Activated naive CD8-positive, alpha-beta T cell treated with anti-CD3 and anti-CD28 coated beads for 36 hours (primary cell): ENCODE results near the gene GALNT14. TPM values are rescaled to one million over a fixed set of nuclear protein-coding genes. Genes with fewer than 3 reads are reported as not detected.
"Not testable (repeated sequence)": the region's sequence is repeated elsewhere in the genome, so short reads cannot be mapped to it uniquely, and the experiment has no call there.

Source experiments
- DNase-seq: peaks from one replicate; pipeline ENCODE4 v3.0.0; 2021
- H3K27ac Mint-ChIP-seq: one replicate; pipeline ENCODE4 v1.8.0; 2022; ENCODE audit warnings: mild to moderate bottlenecking, moderate library complexity, mixed read lengths
- H3K27me3 Mint-ChIP-seq: one replicate; pipeline ENCODE4 v1.8.0; 2022; ENCODE audit warnings: mild to moderate bottlenecking, mixed read lengths
- H3K36me3 Mint-ChIP-seq: one replicate; pipeline ENCODE4 v1.8.0; 2021; ENCODE audit warnings: mild to moderate bottlenecking, mixed read lengths
- H3K4me1 Mint-ChIP-seq: one replicate; pipeline ENCODE4 v1.8.0; 2021; ENCODE audit warnings: mixed read lengths
- H3K4me3 Mint-ChIP-seq: one replicate; pipeline ENCODE4 v1.8.0; 2022; ENCODE audit warnings: mild to moderate bottlenecking, moderate library complexity, mixed read lengths
- H3K9me3 Mint-ChIP-seq: one replicate; pipeline ENCODE4 v1.8.0; 2022; ENCODE audit warnings: mixed read lengths
- total RNA-seq, 2 experiments: library from RNA; stranded (reverse); gene quantifications; one replicate each; pipeline ENCODE4 v1.2.3, GENCODE V29; 2021

Gene GALNT14
- total RNA-seq, 2 experiments from 2014 or later = 2.1 to 2.5 TPM

DNA sequence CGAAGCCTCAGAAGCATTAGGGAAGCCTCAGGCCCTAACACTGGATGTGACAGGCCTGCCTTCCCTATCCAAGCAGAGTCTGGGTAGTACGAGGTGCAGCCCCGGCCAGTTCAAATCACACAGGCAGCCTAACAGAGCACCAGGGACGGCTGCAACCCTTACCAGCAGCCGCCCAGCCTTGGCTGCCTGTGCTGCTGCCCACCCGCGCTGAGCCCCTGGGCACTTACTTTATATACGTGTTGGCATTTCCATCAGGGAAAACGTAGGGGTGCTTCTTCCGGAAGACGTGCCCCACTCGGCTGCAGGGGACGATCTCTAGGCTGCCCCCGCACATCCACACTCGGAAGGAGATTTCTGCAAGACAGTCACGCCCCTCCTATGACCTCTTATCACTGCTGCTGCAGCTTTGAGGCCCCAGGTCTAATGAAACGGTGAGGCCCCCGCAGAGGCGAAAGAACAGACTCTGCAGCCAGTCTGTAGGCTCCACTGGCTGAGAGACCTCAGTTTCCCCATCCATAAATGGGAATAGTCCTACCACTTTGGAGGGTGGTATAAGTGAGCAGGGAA, 206.3 kb downstream of the GALNT14 start:
- H3K36me3 Mint-ChIP-seq = no peaks in the 10 kb centered on the region
- no peak overlapping the region for H3K4me3 Mint-ChIP-seq
- no peak for DNase-seq
- H3K27ac Mint-ChIP-seq = no peak overlapping the region
- peaks cover 9% of the 10 kb centered on the region for H3K4me1 Mint-ChIP-seq
- H3K9me3 Mint-ChIP-seq = no peaks in the 10 kb centered on the region
- H3K27me3 Mint-ChIP-seq = no peaks in the 10 kb centered on the region

DNA sequence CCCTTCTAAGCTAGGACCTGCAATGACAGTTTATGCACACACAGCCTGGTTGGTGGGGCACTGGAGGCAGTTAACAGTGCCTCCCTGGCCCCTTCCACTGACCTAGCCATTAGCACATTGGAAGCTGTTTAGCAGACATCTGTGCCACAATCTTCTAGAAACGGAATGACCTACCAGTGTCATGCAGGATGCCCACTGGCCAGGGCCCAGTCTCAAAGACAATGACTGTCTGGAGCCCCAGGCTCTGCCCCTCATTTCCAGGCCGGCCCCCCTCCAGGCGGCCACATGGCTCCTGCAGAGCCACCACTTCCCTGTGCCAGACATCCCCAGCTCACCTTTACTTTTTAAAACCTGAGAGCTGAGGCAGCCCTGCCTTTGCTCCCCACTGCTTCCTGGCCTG, 207.5 kb downstream of the GALNT14 start:
- DNase-seq = no peak
- no peak overlapping the region for H3K27ac Mint-ChIP-seq
- no peaks in the 10 kb centered on the region for H3K9me3 Mint-ChIP-seq
- no peaks in the 10 kb centered on the region for H3K27me3 Mint-ChIP-seq
- no peaks in the 10 kb centered on the region for H3K36me3 Mint-ChIP-seq
- peaks cover 9% of the 10 kb centered on the region for H3K4me1 Mint-ChIP-seq
- no peak overlapping the region for H3K4me3 Mint-ChIP-seq

DNA sequence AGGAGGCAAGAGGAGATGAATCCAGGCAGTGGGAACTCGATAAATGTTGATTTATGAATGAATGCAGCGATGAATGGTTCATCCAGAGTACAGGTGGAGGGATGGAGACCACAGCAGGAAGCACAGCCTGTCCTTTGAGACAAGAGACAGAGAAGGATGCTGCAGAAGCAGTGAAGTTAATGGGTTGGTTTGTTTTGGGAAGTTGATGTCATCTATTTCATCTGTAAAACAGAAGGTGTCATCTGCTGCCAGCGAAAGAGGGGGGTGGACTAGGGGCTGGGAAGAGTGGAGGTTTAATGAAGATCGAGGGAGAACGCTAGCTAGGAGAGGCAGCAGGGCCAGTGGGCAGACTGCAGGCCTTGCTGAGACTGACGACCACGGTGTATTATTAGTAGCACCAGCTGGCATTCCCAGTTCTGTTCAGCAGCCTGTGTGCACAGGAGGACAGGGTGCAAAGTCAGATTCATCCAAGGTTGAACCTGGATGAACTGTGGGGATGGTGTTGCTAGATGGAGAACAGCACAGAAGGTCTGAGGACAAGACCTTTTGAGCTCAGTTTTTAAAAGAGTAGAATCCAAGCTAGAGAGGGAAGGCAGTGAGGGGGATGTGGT, 210.7 kb downstream of the GALNT14 start:
- DNase-seq = no peak
- Mint-ChIP-seq H3K4me3 (no peak overlapping the region), H3K4me1 (peaks cover under 1% of the 10 kb centered on the region), H3K27ac (no peak overlapping the region), H3K9me3 (no peaks in the 10 kb centered on the region), H3K36me3 (no peaks in the 10 kb centered on the region), H3K27me3 (no peaks in the 10 kb centered on the region)

DNA sequence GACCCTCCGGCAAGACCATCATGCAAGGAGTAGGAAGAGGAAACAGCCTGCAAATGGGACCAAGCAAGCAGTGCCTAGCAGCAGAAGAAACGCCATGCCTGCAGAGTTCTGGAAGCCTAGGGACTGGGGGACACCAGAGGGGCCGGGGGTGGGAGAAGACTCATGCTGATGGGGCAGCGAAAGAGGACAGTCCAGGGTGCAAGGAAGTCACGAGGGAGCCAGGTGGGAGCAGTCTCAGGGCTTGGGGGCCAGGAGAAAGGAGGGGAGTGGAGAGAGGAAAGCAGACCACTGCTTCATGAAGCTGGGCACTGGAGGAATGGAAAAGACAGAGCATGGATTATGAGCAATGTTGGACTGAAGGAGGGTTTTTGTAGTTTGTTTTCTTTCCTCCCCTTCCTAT, 211.6 kb downstream of the GALNT14 start:
- no peaks in the 10 kb centered on the region for H3K4me1 Mint-ChIP-seq
- no peaks in the 10 kb centered on the region for H3K36me3 Mint-ChIP-seq
- no peaks in the 10 kb centered on the region for H3K9me3 Mint-ChIP-seq
- H3K27ac Mint-ChIP-seq = no peak overlapping the region
- no peak for DNase-seq
- no peaks in the 10 kb centered on the region for H3K27me3 Mint-ChIP-seq
- no peak overlapping the region for H3K4me3 Mint-ChIP-seq

DNA sequence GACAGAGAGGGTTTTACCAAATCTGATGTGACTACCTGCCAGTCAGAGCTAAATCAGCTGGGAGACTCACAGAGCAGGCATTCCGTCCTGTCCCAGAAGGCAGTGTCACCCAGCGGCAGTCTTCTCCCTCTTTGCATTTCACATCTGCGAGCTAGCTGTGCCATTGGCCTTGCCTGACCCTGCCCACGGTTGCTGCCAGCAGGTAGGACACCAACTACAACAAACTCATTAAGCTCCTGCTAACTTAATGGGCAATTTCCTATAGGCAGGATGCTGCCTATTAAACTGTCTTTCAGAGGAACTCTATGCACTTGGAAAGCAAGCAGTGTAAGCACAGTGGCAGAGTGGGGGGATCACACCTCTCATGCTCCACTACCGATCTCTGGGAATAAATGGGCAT, 214.6 kb downstream of the GALNT14 start:
- no peaks in the 10 kb centered on the region for H3K36me3 Mint-ChIP-seq
- no peaks in the 10 kb centered on the region for H3K27me3 Mint-ChIP-seq
- DNase-seq = no peak
- no peak overlapping the region for H3K27ac Mint-ChIP-seq
- no peaks in the 10 kb centered on the region for H3K4me1 Mint-ChIP-seq
- H3K4me3 Mint-ChIP-seq = no peak overlapping the region
- H3K9me3 Mint-ChIP-seq = no peaks in the 10 kb centered on the region

DNA sequence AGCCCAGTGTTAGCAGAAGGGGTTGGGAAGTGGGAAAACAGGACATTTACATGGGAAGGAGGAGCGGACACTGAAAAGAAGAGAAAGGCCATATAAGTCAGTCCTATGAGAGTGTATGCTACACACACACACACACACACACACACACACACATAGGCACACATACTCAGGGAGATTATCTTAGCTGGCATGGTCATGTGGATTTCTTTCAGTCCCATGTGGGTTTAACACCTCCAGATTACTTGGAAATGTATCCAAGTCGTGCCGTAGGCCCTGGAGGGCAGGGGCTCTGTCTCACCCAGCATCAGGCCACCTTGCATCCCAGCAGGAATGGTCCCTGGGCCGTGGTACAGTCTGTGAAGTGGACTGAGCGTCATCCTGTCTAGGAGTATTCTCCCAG, 217.7 kb downstream of the GALNT14 start:
- H3K27ac Mint-ChIP-seq = no peak overlapping the region
- H3K4me3 Mint-ChIP-seq = no peak overlapping the region
- no peaks in the 10 kb centered on the region for H3K9me3 Mint-ChIP-seq
- no peaks in the 10 kb centered on the region for H3K4me1 Mint-ChIP-seq
- no peaks in the 10 kb centered on the region for H3K36me3 Mint-ChIP-seq
- H3K27me3 Mint-ChIP-seq = no peaks in the 10 kb centered on the region
- DNase-seq = no peak

DNA sequence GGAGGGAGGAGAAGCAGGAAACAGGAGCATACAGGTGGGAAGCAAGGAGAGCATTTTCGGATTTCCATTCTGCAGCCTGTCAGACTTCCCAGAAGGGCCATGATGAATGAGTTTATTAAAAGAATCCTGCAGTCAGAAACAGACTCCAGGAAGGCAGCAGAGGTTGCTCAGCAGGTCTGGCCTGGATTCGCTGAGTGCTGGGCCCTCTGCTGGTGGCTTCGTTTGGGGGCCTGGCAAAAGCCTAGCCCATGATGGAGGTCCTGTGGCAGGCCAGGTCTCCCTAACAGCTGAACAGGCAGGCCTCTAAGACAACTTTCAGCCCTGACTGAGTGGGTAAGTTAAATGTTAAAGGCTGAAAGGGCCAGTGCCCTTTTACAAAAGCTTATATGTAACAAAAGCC, 222.8 kb downstream of the GALNT14 start:
- Mint-ChIP-seq H3K4me1 (no peaks in the 10 kb centered on the region), H3K9me3 (no peaks in the 10 kb centered on the region), H3K27me3 (no peaks in the 10 kb centered on the region), H3K4me3 (no peak overlapping the region), H3K27ac (no peak overlapping the region), H3K36me3 (no peaks in the 10 kb centered on the region)
- no peak for DNase-seq

DNA sequence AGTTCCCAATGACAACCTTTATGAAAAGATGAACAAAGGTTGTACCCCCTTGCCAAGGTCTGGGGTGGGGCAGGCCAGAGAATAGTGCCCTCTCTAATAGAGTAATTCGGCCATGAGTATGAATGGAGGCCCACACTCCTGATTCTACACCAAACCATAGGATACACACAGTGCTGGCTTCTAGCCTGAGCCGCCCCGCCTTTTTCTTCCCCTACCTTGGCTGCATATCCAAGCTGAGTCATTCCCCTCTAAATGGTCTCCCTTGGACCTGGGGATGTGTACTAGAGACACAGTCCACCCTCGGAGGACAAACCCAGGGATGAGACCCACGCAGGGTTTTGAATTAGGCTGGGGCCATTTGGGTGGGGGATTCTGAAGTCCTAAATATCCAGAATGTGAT, 223.8 kb downstream of the GALNT14 start:
- H3K4me3 Mint-ChIP-seq = no peak overlapping the region
- H3K4me1 Mint-ChIP-seq = no peaks in the 10 kb centered on the region
- H3K9me3 Mint-ChIP-seq = peaks cover 1% of the 10 kb centered on the region
- no peaks in the 10 kb centered on the region for H3K27me3 Mint-ChIP-seq
- no peak overlapping the region for H3K27ac Mint-ChIP-seq
- no peak for DNase-seq
- H3K36me3 Mint-ChIP-seq = no peaks in the 10 kb centered on the region

DNA sequence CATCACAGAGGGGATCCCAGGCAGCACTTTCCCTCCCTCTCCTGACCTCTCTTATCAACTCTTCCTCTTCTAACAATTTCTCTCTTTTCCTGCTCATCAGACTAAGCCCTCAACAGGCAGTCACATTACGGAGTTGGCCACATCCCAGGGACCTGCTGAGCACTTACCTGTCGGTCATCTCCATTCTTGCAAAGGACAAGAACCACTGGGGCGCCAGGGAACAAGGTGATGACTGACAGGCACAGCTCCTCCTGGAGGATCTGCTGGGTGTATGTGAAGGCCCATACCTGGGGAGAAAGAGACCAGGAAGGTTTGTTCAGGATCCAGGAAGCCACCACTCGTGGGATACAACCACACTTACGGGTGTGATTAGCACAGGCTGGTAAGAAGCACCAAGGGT, 226.2 kb downstream of the GALNT14 start:
- no peaks in the 10 kb centered on the region for H3K4me1 Mint-ChIP-seq
- no peak overlapping the region for H3K4me3 Mint-ChIP-seq
- no peaks in the 10 kb centered on the region for H3K36me3 Mint-ChIP-seq
- H3K9me3 Mint-ChIP-seq = peaks cover 1% of the 10 kb centered on the region
- no peaks in the 10 kb centered on the region for H3K27me3 Mint-ChIP-seq
- no peak overlapping the region for H3K27ac Mint-ChIP-seq
- no peak for DNase-seq

DNA sequence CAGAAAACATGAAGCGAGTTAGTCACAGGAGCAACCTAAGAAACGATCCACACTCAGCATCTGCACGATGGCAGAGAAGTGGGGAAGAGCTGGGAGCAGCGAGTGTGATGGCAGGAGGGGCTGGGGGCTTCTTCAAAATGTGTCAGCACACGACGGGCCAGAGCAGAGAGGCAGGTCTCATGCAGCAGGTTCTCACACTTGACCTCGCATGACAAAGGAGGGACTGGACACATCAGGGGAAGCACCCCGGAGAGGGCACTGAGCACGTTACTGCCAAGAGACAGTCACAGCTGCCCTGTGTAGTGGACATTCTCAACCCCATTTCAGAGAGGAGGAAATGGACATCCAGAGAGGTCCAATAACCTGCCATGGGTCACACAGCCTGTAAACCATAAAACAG, 226.9 kb downstream of the GALNT14 start:
- Mint-ChIP-seq H3K9me3 (peaks cover 1% of the 10 kb centered on the region), H3K27me3 (no peaks in the 10 kb centered on the region), H3K36me3 (no peaks in the 10 kb centered on the region), H3K27ac (no peak overlapping the region), H3K4me3 (no peak overlapping the region), H3K4me1 (no peaks in the 10 kb centered on the region)
- no peak for DNase-seq

DNA sequence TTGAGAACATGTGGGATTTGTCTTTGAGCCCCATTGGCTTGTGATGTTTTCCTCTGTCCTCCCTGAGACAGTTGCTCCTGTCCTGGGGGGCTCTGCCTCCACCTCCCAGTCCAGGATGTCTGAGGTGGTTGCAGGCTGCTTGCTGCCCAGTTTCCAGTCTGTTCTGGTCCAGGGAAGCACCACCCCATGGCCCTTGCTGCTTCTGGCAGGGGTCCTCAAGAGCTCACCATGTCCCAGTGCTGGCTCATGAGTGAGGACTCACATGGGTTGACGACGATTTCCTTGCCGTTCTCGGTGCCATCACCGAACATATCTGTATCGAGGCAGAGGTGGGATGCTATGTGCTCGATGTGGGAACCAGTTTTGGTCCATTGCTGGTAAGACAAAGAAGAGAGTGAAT, 227.6 kb downstream of the GALNT14 start:
- H3K27ac Mint-ChIP-seq = peak overlapping the region; percentile 35
- no peak for DNase-seq
- H3K36me3 Mint-ChIP-seq = no peaks in the 10 kb centered on the region
- H3K4me3 Mint-ChIP-seq = no peak overlapping the region
- peaks cover 1% of the 10 kb centered on the region for H3K9me3 Mint-ChIP-seq
- no peaks in the 10 kb centered on the region for H3K27me3 Mint-ChIP-seq
- no peaks in the 10 kb centered on the region for H3K4me1 Mint-ChIP-seq

DNA sequence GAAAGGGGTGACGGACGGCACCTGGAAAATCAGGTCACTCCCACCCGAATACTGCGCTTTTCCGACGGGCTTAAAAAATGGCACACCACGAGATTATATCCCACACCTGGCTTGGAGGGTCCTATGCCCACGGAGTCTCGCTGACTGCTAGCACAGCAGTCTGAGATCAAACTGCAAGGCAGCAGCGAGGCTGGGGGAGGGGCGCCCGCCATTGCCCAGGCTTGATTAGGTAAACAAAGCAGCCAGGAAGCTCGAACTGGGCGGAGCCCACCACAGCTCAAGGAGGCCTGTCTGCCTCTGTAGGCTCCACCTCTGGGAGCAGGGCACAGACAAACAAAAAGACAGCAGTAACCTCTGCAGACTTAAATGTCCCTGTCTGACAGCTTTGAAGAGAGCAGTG, 233.8 kb downstream of the GALNT14 start:
- not testable (repeated sequence) for H3K27me3 Mint-ChIP-seq

DNA sequence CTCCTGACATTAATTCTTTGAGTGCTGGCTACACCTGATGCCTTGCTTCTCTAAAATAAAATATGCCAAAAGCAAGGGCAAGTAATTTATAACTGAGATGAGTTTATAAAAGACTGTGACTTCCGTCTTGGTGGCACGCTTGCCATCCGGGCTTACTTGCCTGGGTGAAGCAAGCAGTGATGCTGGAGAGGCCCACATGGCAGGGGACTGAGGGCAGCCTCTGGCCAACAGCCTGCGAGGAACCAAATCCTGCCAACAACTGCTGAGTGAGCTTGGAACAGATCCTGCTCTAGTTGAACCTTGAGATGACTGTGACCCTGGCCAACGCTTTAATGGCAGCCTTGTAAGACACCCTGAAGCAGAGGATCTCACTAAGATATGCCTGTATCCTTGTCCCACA, 234.9 kb downstream of the GALNT14 start:
- no peaks in the 10 kb centered on the region for H3K9me3 Mint-ChIP-seq
- H3K27ac Mint-ChIP-seq = no peak overlapping the region
- DNase-seq = no peak
- H3K36me3 Mint-ChIP-seq = no peaks in the 10 kb centered on the region
- H3K27me3 Mint-ChIP-seq = no peaks in the 10 kb centered on the region
- no peaks in the 10 kb centered on the region for H3K4me1 Mint-ChIP-seq
- H3K4me3 Mint-ChIP-seq = no peak overlapping the region

More for the DNA sequence above, 233.8 kb downstream of the GALNT14 start:
- DNase-seq, H3K27ac Mint-ChIP-seq, H3K4me3 Mint-ChIP-seq, H3K9me3 Mint-ChIP-seq, H3K36me3 Mint-ChIP-seq, H3K4me1 Mint-ChIP-seq: not testable (repeated sequence)

DNA sequence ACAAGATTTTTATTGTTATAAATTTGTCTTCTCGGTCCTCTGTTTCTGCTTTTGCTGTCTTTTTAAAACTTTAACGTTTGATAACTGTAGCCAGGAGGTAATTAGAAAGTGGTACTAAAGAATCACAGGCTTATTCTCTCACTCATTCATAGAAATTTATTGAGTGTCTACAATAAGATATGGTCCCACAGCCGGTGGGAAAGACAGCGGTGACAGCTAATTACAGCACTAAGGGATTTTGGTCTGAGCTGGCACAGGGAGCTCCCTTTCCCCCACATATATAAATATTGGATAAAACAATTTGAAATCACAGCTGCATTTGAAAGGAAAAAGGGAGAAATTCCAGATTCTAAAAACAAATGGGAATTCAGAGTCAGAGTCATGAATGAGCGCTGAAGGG, 237.9 kb downstream of the GALNT14 start:
- DNase-seq = no peak
- Mint-ChIP-seq H3K36me3 (no peaks in the 10 kb centered on the region), H3K4me1 (no peaks in the 10 kb centered on the region)

DNA sequence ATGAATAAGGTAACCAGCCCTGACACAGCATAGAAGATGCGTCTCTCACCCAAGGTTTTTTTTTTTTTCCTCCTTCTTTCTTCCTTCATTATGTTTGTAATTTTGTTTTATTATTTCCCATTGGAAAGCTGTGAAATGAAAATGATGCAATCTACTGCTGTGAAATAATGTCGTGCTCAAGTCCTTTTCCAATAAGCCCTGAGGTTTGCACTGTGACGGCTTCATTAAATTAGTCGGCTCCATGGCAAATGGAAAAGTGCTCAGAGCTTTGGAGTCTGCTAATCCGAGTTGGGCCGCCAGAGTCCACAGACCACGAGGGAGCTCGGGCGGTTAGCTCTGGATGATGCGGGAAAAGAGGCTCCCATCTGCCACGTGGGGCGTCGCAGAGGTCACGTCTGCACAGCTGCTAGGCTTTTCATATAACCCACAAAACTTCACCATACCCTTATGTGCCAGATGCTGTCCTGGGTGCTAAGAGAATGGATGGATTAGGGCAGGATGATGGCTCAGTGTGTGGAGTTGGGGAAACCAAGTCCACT, 238.7 kb downstream of the GALNT14 start:
- H3K36me3 Mint-ChIP-seq = no peaks in the 10 kb centered on the region
- H3K27me3 Mint-ChIP-seq = no peaks in the 10 kb centered on the region
- peaks cover 2% of the 10 kb centered on the region for H3K9me3 Mint-ChIP-seq
- no peak overlapping the region for H3K4me3 Mint-ChIP-seq
- no peak overlapping the region for H3K27ac Mint-ChIP-seq
- no peaks in the 10 kb centered on the region for H3K4me1 Mint-ChIP-seq
- DNase-seq = no peak

More for the DNA sequence above, 237.9 kb downstream of the GALNT14 start:
- Mint-ChIP-seq H3K9me3 (peaks cover 2% of the 10 kb centered on the region), H3K4me3 (no peak overlapping the region), H3K27ac (no peak overlapping the region), H3K27me3 (no peaks in the 10 kb centered on the region)

DNA sequence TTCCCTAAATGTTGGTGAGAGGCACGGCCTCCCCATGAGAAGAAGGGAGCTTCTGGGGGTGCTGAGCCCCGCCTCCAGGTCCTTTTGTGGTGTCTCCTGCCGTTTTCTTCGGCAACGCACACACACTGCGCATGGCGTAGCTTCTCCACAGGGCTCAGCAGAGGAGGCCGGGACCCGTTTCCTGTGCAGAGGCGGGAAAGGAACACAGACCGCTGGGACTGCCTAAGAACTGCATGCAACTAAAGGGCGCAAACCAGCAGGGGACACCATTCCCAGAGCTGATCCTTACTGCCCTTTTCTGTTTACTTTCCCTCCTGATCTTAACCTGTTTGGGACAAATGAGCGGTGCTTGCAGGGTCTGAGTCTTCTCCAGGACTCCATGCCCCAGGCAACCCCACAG, 240.7 kb downstream of the GALNT14 start:
- Mint-ChIP-seq H3K4me3 (no peak overlapping the region), H3K27me3 (peaks cover 4% of the 10 kb centered on the region), H3K9me3 (peaks cover 2% of the 10 kb centered on the region), H3K36me3 (no peaks in the 10 kb centered on the region), H3K27ac (no peak overlapping the region), H3K4me1 (no peaks in the 10 kb centered on the region)
- no peak for DNase-seq
